GM18508 (cell line): ENCODE data around the gene NEK6.

Experiments
- ATAC-seq: cut with Tn5 transposase; IDR thresholded peaks from one replicate; pipeline ENCODE4 v1.9.1; 2021; ENCODE audit warnings: moderate number of reproducible peaks; ENCODE audit not compliant: insufficient read depth, unreplicated experiment

NEK6 gene

DNA sequence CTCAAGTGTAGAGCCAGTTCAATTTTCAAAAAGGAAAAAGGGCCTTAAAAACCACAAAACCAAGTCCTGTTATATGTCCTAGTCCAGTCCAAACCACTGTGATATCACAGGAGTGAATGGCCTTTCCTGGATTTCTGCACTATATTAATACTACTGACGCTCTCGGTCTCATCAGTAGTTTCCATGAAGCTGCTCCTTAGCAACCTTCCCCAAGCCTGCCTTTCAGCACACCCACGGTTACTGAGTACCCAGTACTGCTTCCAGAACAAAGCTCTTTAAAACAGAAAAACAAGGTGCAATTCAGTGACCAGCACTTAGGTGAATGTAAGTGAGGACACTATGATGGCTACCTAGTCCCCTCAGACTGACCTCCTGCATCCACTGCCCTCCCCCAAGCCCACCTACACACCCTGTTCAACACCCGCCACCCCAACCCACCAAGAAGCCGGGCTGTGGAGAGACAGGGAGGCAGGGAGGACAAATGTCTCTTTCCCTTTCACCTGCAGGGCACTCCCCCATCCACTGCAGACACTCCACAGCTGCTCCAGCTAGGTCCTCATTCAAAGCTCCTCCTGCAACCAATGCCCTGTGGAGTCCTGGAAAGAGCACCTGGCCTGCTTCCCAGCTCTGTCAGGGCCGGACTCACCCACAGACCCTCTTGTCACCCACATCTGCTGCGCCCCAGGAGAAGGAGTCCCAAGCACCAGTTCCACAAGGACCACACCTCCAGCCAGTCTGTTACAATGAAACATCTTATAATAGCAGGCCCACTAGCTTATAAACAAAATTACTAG, 131.6 kb downstream of the NEK6 start:
- ATAC-seq = no peak

DNA sequence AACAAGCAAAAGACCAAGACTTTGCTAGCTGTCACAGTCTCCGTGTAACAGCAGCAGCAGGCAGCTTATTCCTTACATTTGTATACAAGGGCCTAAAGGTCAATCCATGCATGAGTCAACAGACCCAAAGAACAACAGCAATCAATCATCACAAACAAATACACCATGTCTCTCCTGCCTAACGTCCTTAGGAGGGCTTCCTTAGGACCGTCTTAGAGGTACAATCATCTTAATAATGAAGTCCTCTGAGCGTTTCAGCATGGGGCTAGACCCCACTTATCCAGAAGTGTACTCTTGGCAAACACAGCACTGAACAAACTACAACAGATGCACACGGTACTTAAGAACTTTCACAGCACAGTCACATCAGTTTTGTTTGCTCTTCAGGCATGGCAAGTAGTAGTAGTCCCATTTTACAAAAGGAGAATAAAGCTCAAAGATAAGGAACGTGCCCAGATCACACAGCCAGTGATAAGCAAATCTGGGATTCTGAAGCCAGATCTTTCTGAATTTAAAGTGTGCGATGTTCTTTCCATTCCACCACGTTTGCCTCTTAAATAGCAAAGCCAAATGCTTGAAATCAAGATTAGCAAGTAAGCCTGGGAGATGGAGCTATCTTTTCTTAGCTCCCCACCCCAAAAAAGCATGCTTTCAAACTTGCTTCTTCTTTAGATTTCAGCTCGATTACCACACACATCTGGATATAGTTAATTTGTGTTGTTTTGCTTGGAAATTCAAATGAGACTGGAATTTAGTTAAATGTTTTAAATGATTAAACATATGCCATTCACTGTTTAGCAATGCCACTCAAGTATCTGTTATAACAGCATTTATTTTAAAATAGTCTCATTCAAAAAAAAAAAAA, 133.3 kb downstream of the NEK6 start:
- ATAC-seq = no peak

DNA sequence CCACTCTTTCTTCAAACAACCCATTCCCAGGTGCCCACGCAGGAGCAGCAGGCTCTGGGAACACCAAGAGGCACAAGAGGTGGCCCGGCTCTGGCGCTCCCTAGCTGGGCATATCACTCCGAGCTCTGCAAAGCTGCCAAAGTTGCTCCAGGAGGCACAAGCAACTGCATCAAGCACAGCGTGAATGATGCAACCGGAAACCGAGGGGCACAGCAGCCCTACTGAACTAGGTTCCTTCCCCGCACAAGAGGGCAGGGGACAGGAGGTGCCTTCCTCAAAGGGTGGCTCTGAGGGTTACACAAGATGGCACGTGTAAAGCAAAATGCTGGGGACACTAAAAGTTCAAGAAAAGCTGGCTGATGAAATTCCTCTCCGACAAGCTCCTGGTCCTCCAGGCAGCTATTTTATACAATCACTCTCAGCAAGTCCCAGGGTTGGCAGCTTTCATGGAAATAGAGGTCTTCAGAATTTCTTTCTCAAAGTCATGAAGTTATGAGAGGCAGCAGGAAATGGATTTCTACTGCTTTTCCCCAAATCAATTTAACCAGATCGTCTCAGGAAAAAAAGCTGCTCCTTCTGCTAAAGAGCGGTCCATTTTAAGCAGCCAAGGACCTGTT, 134.6 kb downstream of the NEK6 start:
- ATAC-seq = no peak

DNA sequence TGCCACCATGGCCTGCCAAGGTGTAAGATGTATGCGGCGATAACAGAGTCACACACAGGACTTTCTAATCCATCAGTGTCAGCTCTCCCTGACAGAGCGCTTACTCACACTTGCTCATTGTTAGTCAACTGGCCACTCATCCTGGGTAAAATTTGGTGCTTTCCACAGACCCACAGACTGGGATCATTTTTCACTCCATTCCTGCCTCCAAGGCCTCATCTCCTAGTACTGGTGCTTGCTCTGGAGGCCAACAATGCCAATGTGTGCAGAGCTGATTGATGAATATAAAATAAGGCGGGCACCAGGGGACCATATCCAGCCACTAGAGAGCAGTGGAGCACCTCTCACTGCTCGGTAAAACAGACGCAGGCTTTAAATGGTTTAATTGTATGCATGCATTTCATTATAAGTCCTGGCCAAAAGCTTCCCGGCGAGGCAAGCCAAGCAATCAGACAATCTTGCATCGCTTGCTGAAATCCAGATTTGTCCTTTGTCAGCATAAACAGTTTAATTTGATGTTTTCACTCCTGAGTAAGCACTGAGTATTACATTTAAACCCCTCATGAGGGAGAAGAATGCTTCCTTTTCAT, 135.2 kb downstream of the NEK6 start:
- ATAC-seq = no peak

DNA sequence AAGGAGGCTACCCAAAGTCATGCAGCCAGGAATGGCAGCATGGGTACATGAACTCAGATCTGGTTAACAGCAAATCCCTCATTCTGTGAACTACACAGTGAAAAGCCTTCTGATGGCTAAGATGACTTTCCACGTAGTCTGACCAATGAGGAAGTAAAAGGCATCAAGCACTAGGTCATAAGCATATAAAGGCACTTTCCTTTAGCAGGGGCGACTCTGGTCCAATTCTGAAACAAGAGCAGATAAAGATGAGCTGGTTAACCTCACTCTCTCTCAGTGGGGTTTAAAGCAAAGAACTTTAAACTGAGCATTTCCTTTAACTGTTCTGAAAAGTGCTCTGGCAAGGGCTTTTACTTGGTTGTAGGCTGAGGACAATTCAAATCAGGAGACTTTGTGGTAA, 136.4 kb downstream of the NEK6 start:
- no peak for ATAC-seq

DNA sequence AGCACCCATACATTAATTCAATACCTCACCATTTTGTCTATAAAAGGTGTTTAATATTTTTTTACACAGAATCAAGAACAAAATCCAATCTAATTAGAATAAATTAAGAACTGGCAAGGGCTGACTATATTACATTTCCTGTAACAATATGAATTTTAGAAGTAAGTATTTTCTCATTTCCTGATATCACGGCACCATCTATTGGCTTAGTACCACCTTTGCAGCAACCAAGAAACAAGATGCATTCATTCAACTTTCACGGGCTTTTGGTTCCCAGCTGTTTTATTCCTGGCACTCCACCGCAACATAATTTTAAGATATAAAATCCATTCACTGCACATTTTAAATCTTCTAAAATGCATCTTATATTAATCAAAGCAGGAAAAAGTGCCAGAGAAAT, 136.8 kb downstream of the NEK6 start:
- ATAC-seq = no peak

DNA sequence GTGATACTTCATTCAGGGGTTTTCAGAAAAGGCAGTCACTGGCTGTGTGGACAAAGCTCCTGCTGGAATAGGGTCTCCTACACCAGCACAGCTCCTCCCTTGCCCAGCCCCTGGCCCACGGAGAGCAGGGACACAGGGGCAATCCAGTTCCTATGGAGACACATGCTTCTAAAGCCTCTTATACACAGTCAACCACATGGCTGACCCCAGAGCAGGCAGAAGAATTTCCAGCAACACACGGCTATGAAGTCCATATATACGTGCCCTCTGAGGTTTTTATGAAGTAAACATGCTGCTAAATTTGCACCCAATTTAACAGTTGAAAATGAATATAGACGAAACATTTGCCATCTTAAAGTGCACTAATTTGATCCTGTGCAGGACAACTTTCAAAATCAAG, 138.1 kb downstream of the NEK6 start:
- ATAC-seq = no peak

DNA sequence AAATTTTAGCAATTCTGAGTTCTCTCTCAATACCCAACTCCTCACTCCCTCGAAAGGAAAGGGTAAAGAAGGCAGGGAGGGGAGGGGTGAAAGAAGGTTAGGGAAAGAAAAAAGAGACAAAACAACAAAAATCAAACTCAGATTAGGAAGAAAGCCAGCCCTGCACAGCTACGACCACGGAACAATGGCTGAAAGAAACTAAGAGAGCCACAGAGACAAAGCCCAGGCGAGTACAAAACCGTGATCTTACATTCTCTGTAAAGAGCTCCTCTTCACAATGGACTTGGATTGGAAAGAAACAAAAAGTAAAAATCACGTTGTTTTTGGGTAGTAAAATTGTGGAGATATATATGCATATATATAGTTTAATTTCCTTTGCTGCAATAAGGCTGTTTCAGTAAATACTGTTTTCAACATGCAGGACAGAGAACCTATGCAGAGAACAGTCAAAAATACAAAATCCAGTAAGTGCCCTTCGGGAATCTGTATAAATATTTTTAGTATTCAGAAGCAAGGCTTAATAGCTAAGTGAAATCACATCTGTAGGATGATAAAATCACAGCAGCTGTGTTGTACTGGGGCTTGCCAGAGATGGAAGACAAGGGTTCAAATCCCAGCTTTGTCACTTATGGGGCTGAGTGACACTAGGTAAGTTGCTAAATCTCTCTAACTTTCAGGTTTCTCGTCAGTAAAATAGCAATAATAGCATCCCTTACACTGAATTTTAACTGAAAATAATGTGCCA, 140.6 kb downstream of the NEK6 start:
- no peak for ATAC-seq

DNA sequence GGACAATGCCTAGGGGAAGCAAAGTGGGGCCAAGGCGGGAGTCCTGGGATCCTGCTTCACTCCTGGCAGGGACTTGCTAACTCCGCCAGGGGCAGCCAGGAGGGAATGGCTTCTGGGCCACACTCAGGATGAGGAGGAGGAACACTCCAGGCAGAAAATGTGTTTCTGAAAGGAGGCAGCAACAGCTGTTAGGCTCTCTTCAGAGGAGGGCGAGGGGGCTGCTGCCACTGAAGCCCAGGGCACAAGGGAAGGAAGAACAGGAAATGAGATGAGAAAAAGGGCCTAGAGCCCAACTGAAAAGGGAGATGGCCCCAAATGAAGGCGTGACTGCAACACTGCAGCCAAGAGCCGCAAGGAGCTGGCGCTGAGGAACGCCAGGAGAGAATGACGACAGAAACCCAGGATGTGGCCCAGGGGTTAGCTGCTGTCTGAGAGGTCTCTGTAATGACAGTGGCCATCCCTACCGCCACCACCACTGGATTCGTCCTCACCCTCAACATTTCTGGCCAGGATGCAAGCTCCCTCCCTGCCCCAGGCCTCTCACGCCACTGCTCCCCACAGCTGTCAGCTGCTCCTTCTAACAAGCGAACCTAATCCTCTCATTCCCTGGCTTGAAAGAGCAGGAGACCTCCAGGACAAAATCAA, 141.7 kb downstream of the NEK6 start:
- ATAC-seq = no peak

DNA sequence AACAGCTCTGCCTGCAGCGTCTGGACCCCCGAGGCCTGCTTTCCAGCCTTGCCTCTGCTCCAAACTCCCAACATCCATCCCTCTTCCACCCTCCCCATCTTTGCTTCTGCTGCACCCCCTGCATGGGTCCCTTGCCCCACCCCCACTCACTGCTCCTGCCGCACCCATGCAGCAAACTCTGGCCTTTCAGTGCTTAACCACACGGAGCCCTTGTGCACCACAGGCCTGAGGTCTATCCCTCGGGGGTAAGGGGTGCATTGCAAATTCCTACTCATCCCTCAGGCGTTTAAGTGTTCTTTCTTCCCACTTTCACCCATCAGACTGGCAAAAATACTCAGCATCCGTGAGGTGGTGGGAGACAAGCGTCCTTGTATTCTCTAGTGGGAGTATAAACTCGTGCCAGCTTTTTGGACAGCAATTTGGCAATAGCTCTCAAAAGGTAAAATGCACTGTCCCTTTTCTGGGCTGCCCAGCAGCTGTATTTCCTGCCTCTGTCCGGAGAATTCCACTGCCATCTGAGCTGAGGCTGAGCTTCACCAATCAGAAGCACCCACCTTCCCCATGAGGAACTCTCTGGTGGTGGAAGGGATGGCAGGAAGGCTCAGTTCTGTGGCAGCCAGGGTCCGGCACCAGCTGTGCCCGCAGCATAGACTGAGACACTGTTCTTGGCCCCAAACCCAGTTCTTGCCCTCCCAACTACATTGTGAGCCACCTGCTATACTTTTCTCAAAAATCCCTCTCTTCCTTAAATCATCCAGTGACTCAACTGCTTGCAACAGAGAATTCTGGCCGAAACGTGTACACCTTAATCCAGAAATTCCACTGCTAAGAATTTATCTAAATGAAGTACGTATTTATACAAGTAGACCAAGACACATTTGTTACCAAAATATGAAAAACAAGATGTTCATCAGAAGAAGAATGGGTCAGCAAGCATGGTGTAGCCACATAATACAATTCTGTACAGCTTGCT, 142.5 kb downstream of the NEK6 start:
- ATAC-seq = no peak
